Measurements from ENCODE around the gene SEPTIN8.

The SEPTIN8 gene

GRCh38 chr5:132750471-132751230, 26.4 kb downstream of the SEPTIN8 start:
- no peak overlapping the region for H2AFZ ChIP-seq (ENCODE audit: low read depth, low read length, severe bottlenecking)
- no peaks in the 10 kb centered on the region for H3K36me3 ChIP-seq (ENCODE audit: low read length)
- H3F3A ChIP-seq (ENCODE audit: insufficient read depth), result no peaks in the 10 kb centered on the region; the same call in 1 of the 2 replicates
- H4K20me1 ChIP-seq (ENCODE audit: low read depth, low read length), result no peaks in the 10 kb centered on the region
- H3K4me3 ChIP-seq (ENCODE audit: insufficient read depth, low read length, poor library complexity, severe bottlenecking), result no peak overlapping the region
- TF ChIP-seq EZH2phosphoT487 (conservative IDR thresholded peaks at IDR 0.05; ENCODE audit: low read length), result no peak
- TF ChIP-seq, protein P1, sequence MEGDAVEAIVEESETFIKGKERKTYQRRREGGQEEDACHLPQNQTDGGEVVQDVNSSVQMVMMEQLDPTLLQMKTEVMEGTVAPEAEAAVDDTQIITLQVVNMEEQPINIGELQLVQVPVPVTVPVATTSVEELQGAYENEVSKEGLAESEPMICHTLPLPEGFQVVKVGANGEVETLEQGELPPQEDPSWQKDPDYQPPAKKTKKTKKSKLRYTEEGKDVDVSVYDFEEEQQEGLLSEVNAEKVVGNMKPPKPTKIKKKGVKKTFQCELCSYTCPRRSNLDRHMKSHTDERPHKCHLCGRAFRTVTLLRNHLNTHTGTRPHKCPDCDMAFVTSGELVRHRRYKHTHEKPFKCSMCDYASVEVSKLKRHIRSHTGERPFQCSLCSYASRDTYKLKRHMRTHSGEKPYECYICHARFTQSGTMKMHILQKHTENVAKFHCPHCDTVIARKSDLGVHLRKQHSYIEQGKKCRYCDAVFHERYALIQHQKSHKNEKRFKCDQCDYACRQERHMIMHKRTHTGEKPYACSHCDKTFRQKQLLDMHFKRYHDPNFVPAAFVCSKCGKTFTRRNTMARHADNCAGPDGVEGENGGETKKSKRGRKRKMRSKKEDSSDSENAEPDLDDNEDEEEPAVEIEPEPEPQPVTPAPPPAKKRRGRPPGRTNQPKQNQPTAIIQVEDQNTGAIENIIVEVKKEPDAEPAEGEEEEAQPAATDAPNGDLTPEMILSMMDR (IDR thresholded peaks at IDR 0.05; ENCODE audit: insufficient read depth, low read length, poor library complexity, severe bottlenecking), result no peak
- no peaks in the 10 kb centered on the region for H3K79me2 ChIP-seq (ENCODE audit: insufficient read depth, low read length)
- H3K4me2 ChIP-seq (ENCODE audit: low read depth, low read length, poor library complexity, severe bottlenecking), result no peak overlapping the region
- no peak overlapping the region for H3K9ac ChIP-seq (ENCODE audit: low read length)
- H3K27ac ChIP-seq (ENCODE audit: low read depth, low read length), result no peak overlapping the region
- H3K9me3 ChIP-seq (ENCODE audit: insufficient read depth, low read length), result no peaks in the 10 kb centered on the region
- no peaks in the 10 kb centered on the region for H3K9me2 ChIP-seq (replicated peaks; ENCODE audit: insufficient read depth, low read length)
- H3K27me3 ChIP-seq (ENCODE audit: low read length), result no peaks in the 10 kb centered on the region

DNA sequence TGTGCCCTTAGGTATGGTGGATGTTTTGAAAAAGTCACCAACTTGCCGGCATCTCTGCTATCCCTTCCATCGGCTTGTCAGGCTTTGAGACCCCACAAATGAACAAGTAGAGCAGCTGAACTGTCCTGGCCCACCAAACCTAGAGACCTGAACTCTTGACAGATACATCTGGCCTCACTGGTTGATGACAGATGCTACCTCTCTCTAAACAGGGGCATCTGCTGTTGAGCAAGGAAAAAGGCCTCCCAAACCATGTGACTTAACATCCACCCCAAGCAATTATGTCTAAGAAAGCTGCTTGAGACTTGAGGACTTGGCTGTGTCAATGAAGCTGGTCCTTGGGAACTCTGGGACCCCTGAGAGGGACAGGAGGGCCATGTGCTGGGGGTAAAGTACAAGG, 27.5 kb downstream of the SEPTIN8 start:
- no peaks in the 10 kb centered on the region for H3K79me2 ChIP-seq (ENCODE audit: insufficient read depth, low read length)
- H3K4me3 ChIP-seq (ENCODE audit: insufficient read depth, low read length, poor library complexity, severe bottlenecking), result no peak overlapping the region
- no peaks in the 10 kb centered on the region for H3K9me2 ChIP-seq (replicated peaks; ENCODE audit: insufficient read depth, low read length)
- TF ChIP-seq, protein P1 (IDR thresholded peaks at IDR 0.05; ENCODE audit: insufficient read depth, low read length, poor library complexity, severe bottlenecking), result no peak
- no peak for TF ChIP-seq EZH2phosphoT487 (conservative IDR thresholded peaks at IDR 0.05; ENCODE audit: low read length)
- H2AFZ ChIP-seq (ENCODE audit: low read depth, low read length, severe bottlenecking), result no peak overlapping the region
- H3K27me3 ChIP-seq (ENCODE audit: low read length), result no peaks in the 10 kb centered on the region
- no peak overlapping the region for H3K9ac ChIP-seq (ENCODE audit: low read length)
- no peak overlapping the region for H3K27ac ChIP-seq (ENCODE audit: low read depth, low read length)
- no peaks in the 10 kb centered on the region for H3K9me3 ChIP-seq (ENCODE audit: insufficient read depth, low read length)
- H4K20me1 ChIP-seq (ENCODE audit: low read depth, low read length), result no peaks in the 10 kb centered on the region
- no peaks in the 10 kb centered on the region for H3K36me3 ChIP-seq (ENCODE audit: low read length)
- no peaks in the 10 kb centered on the region; the same call in 1 of the 2 replicates for H3F3A ChIP-seq (ENCODE audit: insufficient read depth)
- no peak overlapping the region for H3K4me2 ChIP-seq (ENCODE audit: low read depth, low read length, poor library complexity, severe bottlenecking)

DNA sequence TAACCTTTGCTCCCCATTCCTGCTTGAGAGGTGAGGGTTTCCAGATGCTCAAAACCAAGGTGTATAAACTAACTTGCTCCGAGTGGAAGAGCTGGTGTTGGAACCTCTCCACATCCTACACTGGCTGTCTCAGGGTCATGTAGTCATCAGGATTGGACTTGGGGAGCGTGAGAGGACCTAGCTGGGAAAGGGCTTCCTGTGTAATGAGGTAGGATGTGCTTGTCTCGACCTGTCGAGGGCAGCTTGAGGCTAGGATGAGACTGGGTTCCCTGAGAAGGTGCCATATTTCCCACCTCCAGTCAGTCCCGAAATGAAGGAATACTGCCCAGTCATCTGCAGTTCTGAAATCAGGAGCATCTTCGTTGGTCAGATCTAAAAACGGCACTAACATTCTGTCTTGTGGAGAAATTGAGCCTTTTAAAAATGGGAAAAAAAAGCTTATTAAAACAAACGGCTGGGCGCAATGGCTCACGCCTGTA, 28.5 kb downstream of the SEPTIN8 start:
- H3F3A ChIP-seq (ENCODE audit: insufficient read depth), result no peaks in the 10 kb centered on the region; the same call in 1 of the 2 replicates

More for the DNA sequence above, 28.5 kb downstream of the SEPTIN8 start:
- no peaks in the 10 kb centered on the region for H4K20me1 ChIP-seq (ENCODE audit: low read depth, low read length)
- no peaks in the 10 kb centered on the region for H3K79me2 ChIP-seq (ENCODE audit: insufficient read depth, low read length)
- no peaks in the 10 kb centered on the region for H3K9me3 ChIP-seq (ENCODE audit: insufficient read depth, low read length)
- H3K9ac ChIP-seq (ENCODE audit: low read length), result no peak overlapping the region
- no peaks in the 10 kb centered on the region for H3K9me2 ChIP-seq (replicated peaks; ENCODE audit: insufficient read depth, low read length)
- H3K4me2 ChIP-seq (ENCODE audit: low read depth, low read length, poor library complexity, severe bottlenecking), result no peak overlapping the region
- H3K4me3 ChIP-seq (ENCODE audit: insufficient read depth, low read length, poor library complexity, severe bottlenecking), result no peak overlapping the region
- TF ChIP-seq, protein P1 (IDR thresholded peaks at IDR 0.05; ENCODE audit: insufficient read depth, low read length, poor library complexity, severe bottlenecking), result no peak
- no peak for TF ChIP-seq EZH2phosphoT487 (conservative IDR thresholded peaks at IDR 0.05; ENCODE audit: low read length)
- no peaks in the 10 kb centered on the region for H3K27me3 ChIP-seq (ENCODE audit: low read length)
- H2AFZ ChIP-seq (ENCODE audit: low read depth, low read length, severe bottlenecking), result no peak overlapping the region
- H3K36me3 ChIP-seq (ENCODE audit: low read length), result no peaks in the 10 kb centered on the region
- no peak overlapping the region for H3K27ac ChIP-seq (ENCODE audit: low read depth, low read length)
